Naive thymus-derived CD8-positive, alpha-beta T cell (primary cell): ENCODE measurements around the gene MZF1. TPM values are rescaled to one million over a fixed set of nuclear protein-coding genes. Genes with fewer than 3 reads are reported as not detected.

ENCODE experiments used
- ATAC-seq, 2 donors: fragments of 150-1000 bp; cut with Tn5 transposase in 1 of 2; sonication (Bioruptor Pico), chemical (Tn5 transposase) in 1 of 2; 1 replicate in 1 of 2; 2 replicates in 1 of 2; pipeline ENCODE4 v1.10.0; 2021; ENCODE audit warnings: mild to moderate bottlenecking in 2 of 2, moderate library complexity in 2 of 2
- POLR2A ChIA-PET: fragments of 350-600 bp; sonication (Branson Sonifier 250); formaldehyde crosslinking; loops from one replicate; lab custom pipeline; 2021; ENCODE audit warnings: antibody characterized with exemption; lab: Charles Lee
- DNase-seq, 10 donors: peaks; one replicate each; pipeline versions ENCODE4 v3.0.0 to v3.0.0-alpha.2; 2020 to 2022
- H3K27ac Mint-ChIP-seq, 10 donors: one replicate each; pipeline ENCODE4 v1.8.0; 2020 to 2022; ENCODE audit warnings: mild to moderate bottlenecking in 10 of 10, mixed read lengths in 10 of 10, moderate library complexity in 4 of 10, inconsistent platforms in 1 of 10
- H3K27me3 Mint-ChIP-seq, 5 donors: one replicate each; pipeline ENCODE4 v1.8.0; 2021 to 2022; ENCODE audit warnings: mixed read lengths in 5 of 5
- H3K36me3 Mint-ChIP-seq, 3 donors: one replicate each; pipeline ENCODE4 v1.8.0; 2020 to 2022; ENCODE audit warnings: mixed read lengths in 3 of 3, mild to moderate bottlenecking in 2 of 3, inconsistent platforms in 1 of 3
- H3K4me1 Mint-ChIP-seq, 4 donors: one replicate each; pipeline ENCODE4 v1.8.0; 2021 to 2022; ENCODE audit warnings: mixed read lengths in 4 of 4
- H3K4me3 Mint-ChIP-seq, 10 donors: one replicate each; pipeline ENCODE4 v1.8.0; 2020 to 2022; ENCODE audit warnings: mild to moderate bottlenecking in 10 of 10, mixed read lengths in 10 of 10, moderate library complexity in 6 of 10, inconsistent platforms in 1 of 10
- H3K9me3 Mint-ChIP-seq, 9 donors: one replicate each; pipeline ENCODE4 v1.8.0; 2020 to 2022; ENCODE audit warnings: mixed read lengths in 9 of 9, mild to moderate bottlenecking in 3 of 9, inconsistent platforms in 1 of 9, moderate library complexity in 1 of 9
- polyA plus RNA-seq, 3 donors: library from polyadenylated mRNA; unstranded; fragments of 300-500 nt; fragmentation: Illumina TruSeq; gene quantifications; one replicate each; pipeline ENCODE4 v1.2.3, GENCODE V29; 2021
- total RNA-seq, 8 experiments: library from RNA in 2 of 8; stranded (reverse) in 2 of 8; gene quantifications; one replicate each; pipeline ENCODE4 v1.2.3 and lab custom pipeline; 2021 to 2026

Gene MZF1
- total and polyA plus RNA-seq, 5 experiments from 2014 or later = 9.1 to 53.2 (median 12.7) TPM

GRCh38 chr19:58551577-58552471 lies 21.3 kb downstream of the MZF1 start:
- H3K36me3 Mint-ChIP-seq = peaks cover 4 to 80% (median 20%) of the 10 kb centered on the region in 3 donors
- no peaks in the 10 kb centered on the region for H3K9me3 Mint-ChIP-seq
- H3K27me3 Mint-ChIP-seq = no peaks in the 10 kb centered on the region
- H3K4me1 Mint-ChIP-seq = peaks cover 24 to 57% (median 45%) of the 10 kb centered on the region in 4 donors
- peak overlapping the region in 3 of 10 donors; percentile 19 to 60 (median 45) for H3K4me3 Mint-ChIP-seq
- DNase-seq = peak in 1 of 10 donors; percentile 4
- H3K27ac Mint-ChIP-seq = peak overlapping the region in 5 of 10 donors; percentile 22 to 83 (median 55)
- no peak for ATAC-seq
- POLR2A ChIA-PET = interaction anchor here (1.8 to 4.0 kb wide), 3 partner anchors 11 to 32 kb away, joined by 7 to 68 read pairs (median 27); partner anchors contain the start of gene ZBTB45

GRCh38 chr19:58551123-58551497 lies 22.0 kb downstream of the MZF1 start:
- POLR2A ChIA-PET = interaction anchor here (1.8 kb wide), 1 partner anchor 31 kb away, joined by 7 read pairs; the partner anchor contains the start of gene ZBTB45
- H3K9me3 Mint-ChIP-seq = no peaks in the 10 kb centered on the region
- no peaks in the 10 kb centered on the region for H3K27me3 Mint-ChIP-seq
- peaks cover 4 to 80% (median 20%) of the 10 kb centered on the region in 3 donors for H3K36me3 Mint-ChIP-seq
- peaks cover 28 to 57% (median 45%) of the 10 kb centered on the region in 4 donors for H3K4me1 Mint-ChIP-seq
- no peak for ATAC-seq
- no peak for DNase-seq
- peak overlapping the region in 2 of 10 donors; percentile 21 to 62 for H3K27ac Mint-ChIP-seq
- H3K4me3 Mint-ChIP-seq = peak overlapping the region in 2 of 10 donors; percentile 19 to 28

GRCh38 chr19:58550362-58551122 lies 22.6 kb downstream of the MZF1 start:
- no peak for DNase-seq
- POLR2A ChIA-PET = interaction anchor here (1.8 to 7.4 kb wide), 3 partner anchors 11 to 30 kb away, joined by 6 to 77 read pairs (median 7); partner anchors contain the start of genes MZF1, UBE2M and ZBTB45
- H3K9me3 Mint-ChIP-seq = no peaks in the 10 kb centered on the region
- H3K4me1 Mint-ChIP-seq = peaks cover 32 to 60% (median 48%) of the 10 kb centered on the region in 4 donors
- no peaks in the 10 kb centered on the region for H3K27me3 Mint-ChIP-seq
- peak overlapping the region in 3 of 10 donors; percentile 21 to 77 (median 57) for H3K27ac Mint-ChIP-seq
- ATAC-seq = no peak
- H3K4me3 Mint-ChIP-seq = peak overlapping the region in 1 of 10 donors; percentile 28
- H3K36me3 Mint-ChIP-seq = peaks cover 4 to 84% (median 21%) of the 10 kb centered on the region in 3 donors

GRCh38 chr19:58549664-58550361 lies 23.3 kb downstream of the MZF1 start:
- DNase-seq (no peak), ATAC-seq (no peak)
- Mint-ChIP-seq H3K9me3 (no peaks in the 10 kb centered on the region), H3K4me1 (peaks cover 31 to 60% (median 47%) of the 10 kb centered on the region in 4 donors), H3K27ac (peak overlapping the region in 5 of 10 donors; percentile 20 to 59 (median 41)), H3K27me3 (no peaks in the 10 kb centered on the region), H3K36me3 (peaks cover 4 to 78% (median 16%) of the 10 kb centered on the region in 3 donors), H3K4me3 (peak overlapping the region in 1 of 10 donors; percentile 45)
- POLR2A ChIA-PET = interaction anchor here (0.6 to 7.4 kb wide), 4 partner anchors 12 to 91 kb away, joined by 3 to 77 read pairs (median 7); partner anchors contain the start of genes MZF1, UBE2M and ZBTB45

GRCh38 chr19:58548859-58549663 lies 24.1 kb downstream of the MZF1 start:
- H3K4me1 Mint-ChIP-seq = peaks cover 27 to 52% (median 41%) of the 10 kb centered on the region in 4 donors
- peaks cover 0 to 2% (median 0%) of the 10 kb centered on the region in 9 donors for H3K9me3 Mint-ChIP-seq
- H3K27me3 Mint-ChIP-seq = peaks cover 0 to 1% (median 0%) of the 10 kb centered on the region in 5 donors
- POLR2A ChIA-PET = interaction anchor here (1.8 to 7.4 kb wide), 3 partner anchors 12 to 30 kb away, joined by 6 to 77 read pairs (median 8); partner anchors contain the start of genes MZF1, UBE2M and ZBTB45
- H3K36me3 Mint-ChIP-seq = peaks cover 4 to 78% (median 16%) of the 10 kb centered on the region in 3 donors
- no peak for ATAC-seq
- peak overlapping the region in 3 of 10 donors; percentile 20 to 59 (median 57) for H3K27ac Mint-ChIP-seq
- H3K4me3 Mint-ChIP-seq = no peak overlapping the region
- no peak for DNase-seq

GRCh38 chr19:58547323-58548312 lies 25.5 kb downstream of the MZF1 start:
- Mint-ChIP-seq H3K4me3 (peak overlapping the region in 3 of 10 donors; percentile 28 to 93 (median 30)), H3K4me1 (peaks cover 28 to 49% (median 37%) of the 10 kb centered on the region in 4 donors), H3K27ac (peak overlapping the region in 8 of 10 donors; percentile 13 to 57 (median 31)), H3K36me3 (peaks cover 1 to 66% (median 11%) of the 10 kb centered on the region in 3 donors), H3K9me3 (peaks cover 0 to 2% (median 0%) of the 10 kb centered on the region in 9 donors), H3K27me3 (peaks cover 0 to 5% (median 4%) of the 10 kb centered on the region in 5 donors)
- DNase-seq (no peak), ATAC-seq (no peak)
- POLR2A ChIA-PET = interaction anchor here (0.6 to 7.4 kb wide), 5 partner anchors 14 to 164 kb away, joined by 3 to 94 read pairs (median 8); partner anchors contain the start of genes UBE2M and ZBTB45

GRCh38 chr19:58546019-58546530 lies 27.1 kb downstream of the MZF1 start:
- POLR2A ChIA-PET = interaction anchor here (1.6 to 7.4 kb wide), 4 partner anchors 8 to 27 kb away, joined by 5 to 99 read pairs (median 86); partner anchors contain the start of genes CHMP2A, UBE2M and ZBTB45
- ATAC-seq (no peak), DNase-seq (no peak)
- Mint-ChIP-seq H3K9me3 (peaks cover 0 to 2% (median 0%) of the 10 kb centered on the region in 9 donors), H3K4me1 (peaks cover 26 to 45% (median 34%) of the 10 kb centered on the region in 4 donors), H3K36me3 (peaks cover 0 to 51% (median 6%) of the 10 kb centered on the region in 3 donors), H3K27ac (peak overlapping the region; percentile 82 to 95 (median 90)), H3K4me3 (peak overlapping the region; percentile 86 to 95 (median 90)), H3K27me3 (peaks cover 0 to 10% (median 4%) of the 10 kb centered on the region in 5 donors)

- Mint-ChIP-seq H3K36me3 (peaks cover 0 to 45% (median 4%) of the 10 kb centered on the region in 3 donors), H3K4me3 (peak overlapping the region; percentile 86 to 95 (median 90)), H3K9me3 (peaks cover 0 to 2% (median 0%) of the 10 kb centered on the region in 9 donors), H3K4me1 (peaks cover 26 to 43% (median 34%) of the 10 kb centered on the region in 4 donors), H3K27me3 (peaks cover 0 to 11% (median 4%) of the 10 kb centered on the region in 5 donors), H3K27ac (peak overlapping the region; percentile 82 to 95 (median 90))
- POLR2A ChIA-PET = interaction anchor here (0.8 to 7.4 kb wide), 6 partner anchors 9 to 34 kb away, joined by 3 to 99 read pairs (median 41); partner anchors contain the start of genes CHMP2A, UBE2M and ZBTB45
- DNase-seq = no peak
- no peak for ATAC-seq
Measured at GRCh38 chr19:58545286-58546018, 27.7 kb downstream of the MZF1 start.
